ENCODE measurements around the gene SLC25A48. TPM values are rescaled to one million over a fixed set of nuclear protein-coding genes. Genes with fewer than 3 reads are reported as not detected.

SLC25A48 gene
- total RNA-seq, 1 donor from 2014 or later = not detected

DNA sequence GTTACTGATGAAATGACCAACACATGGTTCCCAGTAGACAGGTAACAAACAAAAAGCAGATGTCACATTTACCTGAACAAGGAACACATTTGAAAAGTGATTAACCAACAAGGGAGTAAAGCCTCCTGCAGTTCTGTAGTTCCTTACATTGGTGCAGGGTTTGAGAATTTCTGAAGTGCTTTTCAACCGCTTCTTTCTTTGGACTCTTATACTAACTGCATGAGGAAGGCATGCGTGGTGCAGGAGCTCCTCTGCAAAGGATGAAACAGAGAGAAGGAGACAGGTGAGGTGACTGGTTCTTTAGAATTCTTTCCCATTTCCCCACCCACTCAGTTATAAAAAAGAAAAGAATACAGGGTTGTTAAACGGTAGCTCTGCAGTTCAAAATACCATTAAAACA lies 65.8 kb downstream of the SLC25A48 start:
- no peak for ATAC-seq (ENCODE audit: low read depth)
- H3K4me1 Mint-ChIP-seq = no peaks in the 10 kb centered on the region

GRCh38 chr5:135901633-135902032 lies 67.2 kb downstream of the SLC25A48 start:
- no peak overlapping the region for H3K4me3 Mint-ChIP-seq
- H3K36me3 Mint-ChIP-seq (ENCODE audit: low read depth) = no peaks in the 10 kb centered on the region
- CTCF ChIA-PET = no interaction called here
- H3K9me3 Mint-ChIP-seq = no peaks in the 10 kb centered on the region
- peaks cover 23% of the 10 kb centered on the region for H3K27me3 Mint-ChIP-seq
- ATAC-seq (ENCODE audit: low read depth) (no peak), DNase-seq (no peak)
- no peaks in the 10 kb centered on the region for H3K4me1 Mint-ChIP-seq
- POLR2A ChIA-PET = no interaction called here
- intact Hi-C loops (cut with micrococcal nuclease) = no loop called here
- TF ChIP-seq, protein P1, sequence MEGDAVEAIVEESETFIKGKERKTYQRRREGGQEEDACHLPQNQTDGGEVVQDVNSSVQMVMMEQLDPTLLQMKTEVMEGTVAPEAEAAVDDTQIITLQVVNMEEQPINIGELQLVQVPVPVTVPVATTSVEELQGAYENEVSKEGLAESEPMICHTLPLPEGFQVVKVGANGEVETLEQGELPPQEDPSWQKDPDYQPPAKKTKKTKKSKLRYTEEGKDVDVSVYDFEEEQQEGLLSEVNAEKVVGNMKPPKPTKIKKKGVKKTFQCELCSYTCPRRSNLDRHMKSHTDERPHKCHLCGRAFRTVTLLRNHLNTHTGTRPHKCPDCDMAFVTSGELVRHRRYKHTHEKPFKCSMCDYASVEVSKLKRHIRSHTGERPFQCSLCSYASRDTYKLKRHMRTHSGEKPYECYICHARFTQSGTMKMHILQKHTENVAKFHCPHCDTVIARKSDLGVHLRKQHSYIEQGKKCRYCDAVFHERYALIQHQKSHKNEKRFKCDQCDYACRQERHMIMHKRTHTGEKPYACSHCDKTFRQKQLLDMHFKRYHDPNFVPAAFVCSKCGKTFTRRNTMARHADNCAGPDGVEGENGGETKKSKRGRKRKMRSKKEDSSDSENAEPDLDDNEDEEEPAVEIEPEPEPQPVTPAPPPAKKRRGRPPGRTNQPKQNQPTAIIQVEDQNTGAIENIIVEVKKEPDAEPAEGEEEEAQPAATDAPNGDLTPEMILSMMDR (IDR thresholded peaks at IDR 0.05) = no peak
- H3K27ac Mint-ChIP-seq = no peak overlapping the region

More for the DNA sequence above, 65.8 kb downstream of the SLC25A48 start:
- Mint-ChIP-seq H3K27ac (no peak overlapping the region), H3K27me3 (peaks cover 25% of the 10 kb centered on the region), H3K36me3 (ENCODE audit: low read depth) (no peaks in the 10 kb centered on the region), H3K4me3 (no peak overlapping the region), H3K9me3 (no peaks in the 10 kb centered on the region)
- ChIA-PET CTCF (no interaction called here), POLR2A (no interaction called here)
- intact Hi-C loops (cut with micrococcal nuclease) = no loop called here
- TF ChIP-seq, protein P1 (IDR thresholded peaks at IDR 0.05) = no peak
- DNase-seq = no peak

- POLR2A ChIA-PET = no interaction called here
- peaks cover 18% of the 10 kb centered on the region for H3K27me3 Mint-ChIP-seq
Observed at GRCh38 chr5:135905144-135905543, 70.7 kb downstream of the SLC25A48 start.

DNA sequence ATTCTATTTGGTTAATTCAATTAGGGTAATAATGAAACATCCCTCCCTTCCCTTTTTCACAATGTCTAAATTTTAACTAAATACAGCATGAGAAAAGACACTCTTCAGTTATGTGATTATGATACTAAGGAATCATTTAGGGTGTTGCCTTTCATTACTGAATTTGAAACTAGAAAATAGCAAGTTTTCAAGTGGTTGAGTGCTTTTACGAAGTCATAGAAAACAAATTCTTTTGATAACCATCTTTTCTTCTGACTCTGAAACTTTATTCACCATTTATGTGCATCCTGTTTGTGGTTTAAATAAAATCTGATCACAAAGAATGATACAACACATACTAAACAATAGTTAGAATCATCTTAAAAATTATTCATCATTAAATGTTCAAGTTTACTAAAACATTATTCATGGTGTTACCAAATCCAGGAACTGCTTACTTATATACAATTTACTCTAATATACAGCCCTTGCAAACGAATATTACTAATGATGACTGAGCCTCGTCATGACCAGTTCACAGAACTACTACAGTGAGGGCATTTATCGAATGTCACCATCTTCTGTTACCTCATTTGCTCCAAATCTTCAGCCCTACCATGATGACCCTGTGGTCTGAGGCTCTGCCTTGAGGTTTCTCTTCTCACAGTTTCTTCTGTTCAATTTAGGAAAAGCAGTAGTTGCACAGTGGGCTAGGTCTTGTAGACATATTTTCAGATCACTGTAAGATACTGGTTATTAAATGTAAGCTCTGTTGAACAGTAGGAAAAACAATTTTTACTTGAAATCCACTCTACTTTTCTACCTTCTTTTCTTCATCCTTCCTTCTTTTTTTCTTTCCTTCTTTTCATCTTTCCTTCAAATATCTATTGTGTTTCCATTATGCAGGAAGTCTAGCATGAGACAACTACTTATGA lies 79.5 kb downstream of the SLC25A48 start:
- TF ChIP-seq, protein P1 (IDR thresholded peaks at IDR 0.05) = no peak
- no peak overlapping the region for H3K4me3 Mint-ChIP-seq
- CTCF ChIA-PET = no interaction called here
- no peaks in the 10 kb centered on the region for H3K4me1 Mint-ChIP-seq
- peaks cover 43% of the 10 kb centered on the region for H3K27me3 Mint-ChIP-seq
- POLR2A ChIA-PET = no interaction called here
- intact Hi-C loops (cut with micrococcal nuclease) = no loop called here
- no peaks in the 10 kb centered on the region for H3K9me3 Mint-ChIP-seq
- ATAC-seq (ENCODE audit: low read depth) = no peak
- no peak overlapping the region for H3K27ac Mint-ChIP-seq
- no peaks in the 10 kb centered on the region for H3K36me3 Mint-ChIP-seq (ENCODE audit: low read depth)
- DNase-seq = no peak

More at GRCh38 chr5:135905144-135905543, 70.7 kb downstream of the SLC25A48 start:
- CTCF ChIA-PET = no interaction called here
- Mint-ChIP-seq H3K9me3 (no peaks in the 10 kb centered on the region), H3K4me1 (no peaks in the 10 kb centered on the region), H3K36me3 (ENCODE audit: low read depth) (no peaks in the 10 kb centered on the region), H3K4me3 (no peak overlapping the region), H3K27ac (no peak overlapping the region)
- DNase-seq = no peak
- TF ChIP-seq, protein P1 (IDR thresholded peaks at IDR 0.05) = no peak
- intact Hi-C loops (cut with micrococcal nuclease) = no loop called here
- no peak for ATAC-seq (ENCODE audit: low read depth)

DNA sequence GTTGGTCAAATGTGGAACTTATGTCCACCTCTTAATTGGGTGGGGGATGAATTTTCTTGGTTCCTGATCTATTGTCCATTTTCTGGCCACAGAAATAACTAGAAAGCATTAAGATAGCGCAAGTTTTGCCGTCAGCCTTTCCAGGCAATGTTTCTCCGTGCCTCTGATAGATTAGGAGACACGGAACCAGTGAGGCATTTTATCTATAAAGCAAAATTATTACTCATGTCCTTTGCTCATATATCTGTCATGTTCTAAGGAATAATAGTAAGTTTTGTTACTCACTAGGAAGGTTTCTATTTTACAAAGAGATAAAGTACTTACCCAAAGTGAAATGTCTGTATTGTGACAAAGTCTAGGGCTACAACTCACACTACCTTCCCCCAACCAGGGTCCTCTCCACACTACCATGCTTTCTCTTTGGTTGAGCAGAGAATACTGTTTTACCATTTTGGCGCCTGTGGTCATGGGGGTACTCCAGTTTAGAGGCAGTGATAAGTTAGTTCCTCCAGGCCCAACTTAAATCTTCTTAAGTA lies 81.1 kb downstream of the SLC25A48 start:
- ATAC-seq (ENCODE audit: low read depth) = no peak
- Mint-ChIP-seq H3K4me1 (no peaks in the 10 kb centered on the region), H3K4me3 (no peak overlapping the region), H3K27me3 (peaks cover 37% of the 10 kb centered on the region), H3K9me3 (no peaks in the 10 kb centered on the region), H3K36me3 (ENCODE audit: low read depth) (no peaks in the 10 kb centered on the region), H3K27ac (no peak overlapping the region)
- CTCF ChIA-PET = no interaction called here
- POLR2A ChIA-PET = no interaction called here
- DNase-seq = no peak
- TF ChIP-seq, protein P1 (IDR thresholded peaks at IDR 0.05) = no peak
- intact Hi-C loops (cut with micrococcal nuclease) = no loop called here
